ENCODE results near the gene SLC1A1.
A peak's percentile ranks its signal among the peaks of the same experiment; 100 is the strongest.
"Not testable (repeated sequence)": the region's sequence is repeated elsewhere in the genome, so short reads cannot be mapped to it uniquely, and the experiment has no call there.

Gene SLC1A1

DNA sequence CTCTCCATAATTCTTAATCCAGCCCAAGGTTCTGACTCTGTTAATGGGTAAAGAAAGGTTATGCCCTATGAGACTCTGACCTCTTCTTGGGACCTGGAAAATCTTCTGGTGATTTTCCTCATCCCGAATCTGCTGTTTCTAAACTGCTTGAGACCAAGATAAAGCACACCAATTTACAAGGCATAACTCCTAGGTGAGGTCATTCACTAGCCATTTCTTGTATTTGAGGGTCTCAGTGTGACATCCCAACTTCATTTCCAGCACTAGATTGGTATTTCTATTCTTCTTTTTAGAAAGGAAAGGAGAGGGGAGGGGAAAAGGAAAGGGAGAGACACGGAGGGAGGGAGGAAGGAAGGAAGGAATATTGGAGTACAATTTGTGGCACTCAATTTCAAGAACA, 51.6 kb downstream of the SLC1A1 start:
- DNase-seq (ENCODE audit: low spot score), result no peak

DNA sequence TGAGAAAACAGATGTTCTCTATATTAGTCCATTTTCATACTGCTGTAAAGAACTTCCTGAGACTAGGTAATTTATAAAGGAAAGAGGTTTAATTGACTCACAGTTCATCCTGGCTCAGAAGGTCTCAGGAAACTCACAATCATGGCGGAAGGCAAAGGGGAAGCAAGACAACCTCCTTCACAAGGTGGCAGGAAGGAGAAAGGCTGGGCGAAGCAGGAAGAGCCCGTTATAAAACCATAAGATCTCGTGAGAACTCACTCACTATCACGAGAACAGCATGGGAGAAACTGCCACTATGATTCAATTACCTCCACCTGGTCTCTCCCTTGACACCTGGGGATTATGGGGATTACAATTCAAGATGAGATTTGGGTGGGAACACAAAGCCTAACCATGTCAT, 54.4 kb downstream of the SLC1A1 start:
- not testable (repeated sequence) for DNase-seq (ENCODE audit: low spot score)

DNA sequence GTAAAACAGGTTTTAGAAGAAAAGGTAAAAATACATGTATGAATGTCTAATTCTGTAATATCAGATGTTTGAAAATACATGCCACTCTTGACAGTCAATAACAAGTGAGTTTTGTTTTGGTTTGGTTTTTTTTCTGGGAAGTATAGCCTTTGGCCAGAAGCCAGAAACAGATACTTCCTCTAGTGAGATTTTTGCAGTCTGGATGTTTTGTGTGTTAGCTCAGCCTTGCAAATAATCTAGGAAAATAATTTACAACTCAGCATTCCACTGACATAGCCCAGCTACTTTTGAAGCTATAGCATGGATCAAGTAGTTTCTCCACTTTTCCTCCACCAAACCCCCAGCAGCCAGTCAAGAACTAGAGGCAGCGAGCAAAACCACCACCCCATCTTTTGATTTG, 56.7 kb downstream of the SLC1A1 start:
- DNase-seq (ENCODE audit: low spot score), result no peak

DNA sequence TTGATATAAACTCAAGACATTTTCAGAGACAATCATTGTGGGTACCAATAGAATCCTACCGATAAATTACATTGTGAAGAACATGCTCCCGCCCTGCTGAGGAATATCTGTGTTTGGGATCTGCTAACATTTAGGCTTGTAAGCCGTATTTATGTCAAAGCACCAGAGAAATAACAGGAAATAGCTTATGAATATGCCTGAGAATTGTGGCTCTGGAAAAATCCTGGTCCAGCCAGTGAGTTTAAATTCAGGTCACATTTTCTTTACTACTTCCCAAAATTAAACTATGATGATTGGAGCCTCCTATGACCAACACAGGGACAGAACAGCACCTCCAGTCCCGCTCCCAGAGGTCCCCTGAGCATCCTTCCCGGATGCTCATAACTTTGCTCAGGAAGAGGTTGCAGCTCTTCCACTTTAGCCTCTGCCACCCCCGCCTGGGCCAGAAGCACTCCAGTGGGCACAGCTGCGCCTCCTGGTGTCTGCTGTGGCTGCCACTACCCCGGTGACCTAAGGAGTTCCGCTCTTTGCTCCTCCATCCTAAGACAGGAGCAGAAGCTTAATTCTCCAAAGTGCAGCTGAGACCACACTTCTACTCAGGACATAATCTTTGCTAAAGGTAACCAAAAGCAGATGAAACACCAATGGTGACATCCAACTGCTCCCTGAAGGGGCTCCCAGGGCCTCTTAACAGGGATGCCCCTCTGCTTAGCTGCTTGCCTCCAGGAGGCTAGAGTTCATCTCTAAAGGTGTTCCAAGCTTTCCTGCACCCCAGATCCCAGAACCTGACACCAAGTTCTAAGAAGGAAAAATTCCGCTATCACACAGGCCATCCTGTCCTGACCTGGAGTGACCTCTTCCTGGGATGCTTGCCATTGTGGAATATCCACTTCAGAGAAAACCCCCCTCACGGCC, 58.8 kb downstream of the SLC1A1 start:
- DNase-seq (ENCODE audit: low spot score), result no peak

DNA sequence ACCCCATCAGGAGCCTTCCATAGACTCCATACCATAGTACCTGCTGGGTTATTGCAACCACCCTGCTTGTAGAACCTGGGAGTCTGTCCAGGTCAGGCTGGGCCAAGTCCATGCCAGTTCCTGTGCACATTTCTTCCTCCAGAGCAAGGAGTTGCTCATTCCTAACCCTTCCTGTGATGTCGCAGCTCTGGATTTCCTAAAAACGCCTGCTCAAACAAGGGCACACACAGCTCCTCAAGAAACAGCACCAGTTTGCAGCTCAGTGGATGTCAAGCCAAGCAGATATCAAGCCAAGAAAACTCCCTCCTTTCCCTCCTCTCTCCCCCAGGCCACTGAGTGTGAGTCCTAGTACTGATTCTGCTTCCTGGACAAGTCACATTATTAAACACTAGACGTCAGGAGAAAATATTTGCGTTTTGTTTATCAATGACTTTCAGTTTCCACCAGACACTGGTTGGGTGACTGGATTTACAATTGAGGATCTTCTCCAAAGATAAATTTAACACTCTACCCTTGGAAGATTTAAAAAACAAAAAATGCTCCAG, 59.6 kb downstream of the SLC1A1 start:
- no peak for DNase-seq (ENCODE audit: low spot score)

DNA sequence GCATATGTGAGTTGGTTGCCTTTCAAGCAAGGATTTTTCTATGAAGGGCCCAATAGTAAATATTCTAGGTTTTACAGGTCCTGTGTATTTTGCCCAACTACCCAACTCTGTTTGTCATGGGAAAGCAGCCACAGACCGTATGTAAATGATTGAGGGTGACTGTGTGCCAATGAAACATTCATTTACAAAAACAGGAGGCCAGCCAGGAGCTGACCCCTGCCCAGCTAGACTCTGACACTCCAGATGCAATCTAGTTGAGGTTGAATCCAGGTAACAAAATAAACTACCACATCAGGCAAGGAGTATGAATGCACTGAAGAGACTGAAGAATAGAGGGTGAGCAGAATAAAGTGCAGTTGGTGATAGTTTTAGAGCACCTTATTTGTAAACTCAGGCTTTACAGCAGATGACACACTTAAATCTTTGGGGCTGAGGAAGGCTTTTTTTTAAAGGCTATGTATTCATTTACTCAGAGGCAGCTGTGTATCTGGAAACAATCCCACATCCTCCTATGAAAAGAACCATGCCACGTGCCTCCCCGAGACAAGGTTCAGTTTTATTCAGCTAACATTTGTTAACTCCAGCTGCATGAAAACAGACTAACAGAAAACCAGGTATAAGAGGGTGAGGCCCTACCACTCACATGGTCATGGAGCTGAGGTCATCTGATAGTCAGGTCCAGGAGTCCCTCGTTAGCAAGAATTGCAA, 60.7 kb downstream of the SLC1A1 start:
- no peak for DNase-seq (ENCODE audit: low spot score)

DNA sequence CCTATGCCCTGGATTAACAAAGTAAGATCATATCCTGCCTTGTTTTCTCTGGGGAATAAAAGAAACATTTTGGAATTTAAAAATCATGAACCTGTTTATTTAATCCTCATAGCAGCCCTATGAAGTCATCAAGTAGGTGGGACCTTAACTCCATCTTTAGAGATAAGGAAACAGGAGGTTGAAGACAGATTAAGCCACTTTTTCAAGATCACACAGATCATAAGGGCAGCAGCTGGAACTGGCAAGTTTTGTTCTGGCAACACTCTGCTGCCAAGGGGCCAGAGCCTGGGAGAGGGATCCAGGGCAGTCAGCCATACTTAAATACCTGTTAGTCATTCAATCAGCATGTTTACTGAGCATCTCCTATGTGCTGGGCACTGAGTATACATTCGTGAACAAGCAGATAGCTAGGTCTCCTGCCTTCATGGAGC, 63.7 kb downstream of the SLC1A1 start:
- no peak for DNase-seq (ENCODE audit: low spot score)

DNA sequence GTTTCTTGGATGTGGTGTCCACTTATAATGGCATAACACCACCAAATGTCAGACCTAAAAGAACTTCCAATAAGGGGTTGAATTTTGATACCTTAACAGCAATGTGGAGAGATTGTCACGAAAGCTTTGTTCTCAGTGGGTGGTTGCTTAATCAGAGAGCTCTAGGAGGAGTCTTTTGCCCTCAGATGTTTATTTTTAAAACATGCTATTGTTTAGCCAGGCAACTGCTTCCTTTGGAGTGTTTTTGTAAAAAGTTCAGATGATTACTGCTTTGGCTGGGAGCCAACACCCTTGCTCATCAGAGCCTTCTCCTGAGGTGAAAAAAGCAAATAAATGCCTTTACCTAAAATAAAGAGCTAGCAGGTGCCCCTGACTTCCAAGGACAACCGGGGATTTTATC, 65.0 kb downstream of the SLC1A1 start:
- DNase-seq (ENCODE audit: low spot score), result peak; percentile 20

DNA sequence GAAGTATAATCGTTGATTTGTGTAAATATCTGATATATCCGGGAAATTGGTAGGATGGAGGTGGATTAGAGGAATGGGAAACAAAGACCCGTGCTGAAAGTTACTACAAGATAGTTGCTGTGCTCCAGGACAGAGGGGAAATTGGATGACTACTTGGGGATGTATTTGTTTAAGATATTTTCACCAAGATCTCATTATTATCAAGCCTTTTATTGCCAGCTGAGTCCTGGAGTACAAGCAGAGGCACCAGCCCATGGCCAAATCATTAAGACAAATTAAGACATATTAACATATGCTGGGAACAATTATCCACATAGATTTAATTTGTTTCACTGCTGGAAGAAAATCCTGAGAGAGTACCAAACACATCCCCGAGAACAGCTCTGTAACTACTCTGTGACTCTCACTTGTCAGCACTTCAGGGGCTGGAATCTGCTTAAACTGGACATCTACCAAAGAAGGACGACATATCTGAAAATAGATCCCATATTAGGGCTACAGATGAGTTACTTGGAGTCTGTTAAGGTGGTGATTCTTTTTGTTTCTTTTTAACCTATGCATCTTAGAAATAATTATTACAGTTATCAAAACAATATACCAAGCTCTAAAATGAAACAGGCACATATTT, 68.2 kb downstream of the SLC1A1 start:
- no peak for DNase-seq (ENCODE audit: low spot score)

DNA sequence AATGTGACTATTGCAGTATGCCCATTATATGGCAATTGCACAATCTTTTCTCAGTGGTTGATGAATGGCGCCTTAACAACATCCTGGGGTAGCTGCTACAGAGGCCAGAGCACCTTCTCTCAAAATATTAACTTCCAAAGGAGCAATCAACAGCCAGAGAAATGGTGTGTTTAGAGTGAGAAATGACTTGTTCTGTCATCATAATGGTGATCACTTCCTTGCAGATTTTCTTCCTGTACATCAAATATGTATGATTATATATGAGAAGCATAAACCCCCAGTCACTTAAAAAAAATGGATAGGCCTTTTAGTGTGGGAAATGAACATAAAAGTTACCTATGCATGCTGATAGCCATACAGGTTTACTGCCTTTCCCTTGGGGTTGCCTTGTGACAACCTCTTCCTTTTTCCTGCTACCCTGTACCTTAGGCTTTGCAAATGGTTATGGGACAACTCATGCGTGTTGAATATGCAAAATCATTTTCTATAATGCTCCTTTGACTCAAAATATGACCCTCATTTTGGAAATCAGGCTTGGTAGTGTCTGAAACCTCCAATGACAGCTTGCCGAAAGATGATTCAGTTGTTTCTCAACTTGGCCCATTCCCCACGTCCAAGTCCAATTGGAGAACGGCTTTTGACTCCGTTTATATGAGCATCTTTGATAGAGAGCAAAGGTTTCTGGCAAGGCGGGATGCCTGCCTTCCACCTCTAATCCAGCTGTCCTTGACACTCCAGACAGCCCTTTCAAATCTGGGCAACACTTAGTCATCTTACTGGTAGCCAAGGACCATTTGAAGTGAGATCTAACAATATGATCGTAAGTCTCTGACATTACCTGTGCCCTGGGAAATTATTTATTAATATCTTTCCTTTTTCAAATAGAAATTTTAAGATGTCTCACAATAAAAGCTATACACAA, 69.3 kb downstream of the SLC1A1 start:
- no peak for DNase-seq (ENCODE audit: low spot score)

DNA sequence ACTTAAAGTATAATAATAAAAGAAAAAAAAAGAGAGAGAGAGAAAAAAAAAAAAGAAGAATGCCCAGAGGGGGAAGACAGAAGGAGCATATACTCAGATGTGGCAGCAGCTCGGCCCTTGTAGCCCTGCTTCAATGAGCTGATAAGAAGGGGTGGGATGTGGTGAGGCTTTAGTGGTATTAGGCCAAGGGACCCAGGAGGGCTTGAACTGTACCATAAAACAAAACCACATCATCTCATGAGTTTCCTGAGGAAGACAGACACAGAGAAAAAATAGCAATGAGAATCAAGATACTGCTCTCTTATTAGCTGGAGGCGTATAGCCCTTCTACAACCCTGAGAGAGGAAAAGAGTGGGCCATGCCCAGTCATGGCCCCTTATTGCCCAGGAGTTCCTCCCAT, 72.8 kb downstream of the SLC1A1 start:
- DNase-seq (ENCODE audit: low spot score), result no peak

DNA sequence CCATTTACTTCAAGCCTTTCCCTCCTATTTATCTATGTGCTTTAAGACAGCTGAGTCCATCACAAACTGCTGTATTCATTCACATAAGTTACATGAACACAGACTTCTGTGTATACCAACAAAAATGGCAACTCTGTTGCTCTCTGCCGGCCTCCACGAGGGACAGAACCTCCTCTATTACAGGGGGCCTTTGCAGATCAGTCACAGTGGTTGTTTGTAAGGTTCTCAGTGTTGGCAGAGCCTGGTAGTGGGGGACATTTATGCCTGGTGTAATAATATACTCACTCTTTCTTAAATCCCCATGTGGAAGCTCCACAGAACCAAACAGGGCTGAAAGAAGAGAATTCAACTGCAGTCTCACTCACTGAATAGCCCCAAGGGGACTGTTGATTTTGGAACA, 76.5 kb downstream of the SLC1A1 start:
- no peak for DNase-seq (ENCODE audit: low spot score)

DNA sequence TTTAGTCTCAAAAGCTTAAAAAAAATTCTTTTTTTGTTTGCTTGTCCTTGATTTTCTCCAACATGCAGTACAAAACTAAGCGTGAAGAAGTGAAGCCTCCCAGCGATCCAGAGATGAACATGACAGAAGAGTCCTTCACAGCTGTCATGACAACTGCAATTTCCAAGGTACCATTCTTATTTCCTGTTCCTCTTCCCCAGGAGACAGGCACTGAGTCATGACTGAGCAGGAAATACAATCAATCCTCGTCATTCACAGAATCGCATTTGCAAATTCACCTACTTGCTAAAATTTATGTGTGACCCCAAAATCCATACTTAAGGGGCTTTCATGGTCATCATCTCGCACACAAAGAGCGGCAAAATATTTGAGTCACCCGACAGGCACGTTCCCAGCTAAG, 77.3 kb downstream of the SLC1A1 start:
- no peak for DNase-seq (ENCODE audit: low spot score)

DNA sequence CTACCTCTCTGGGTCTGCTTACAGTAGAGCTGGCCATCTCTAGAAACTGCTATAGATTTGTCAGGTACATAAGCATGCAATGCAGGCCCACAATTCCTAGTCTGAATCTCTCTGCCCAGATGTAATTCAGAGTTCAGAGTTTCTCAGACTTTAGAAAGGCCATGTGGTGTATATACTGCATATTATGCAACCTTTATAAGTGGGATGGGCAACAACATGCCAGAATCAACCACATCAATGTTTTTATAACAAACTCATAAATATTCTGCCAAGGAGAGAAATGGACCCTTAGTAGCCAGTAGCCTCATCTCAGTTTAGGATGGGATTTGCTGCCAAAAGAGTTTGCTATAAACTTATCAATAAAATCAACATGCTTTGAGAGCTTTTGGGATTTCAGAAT, 78.8 kb downstream of the SLC1A1 start:
- no peak for DNase-seq (ENCODE audit: low spot score)

DNA sequence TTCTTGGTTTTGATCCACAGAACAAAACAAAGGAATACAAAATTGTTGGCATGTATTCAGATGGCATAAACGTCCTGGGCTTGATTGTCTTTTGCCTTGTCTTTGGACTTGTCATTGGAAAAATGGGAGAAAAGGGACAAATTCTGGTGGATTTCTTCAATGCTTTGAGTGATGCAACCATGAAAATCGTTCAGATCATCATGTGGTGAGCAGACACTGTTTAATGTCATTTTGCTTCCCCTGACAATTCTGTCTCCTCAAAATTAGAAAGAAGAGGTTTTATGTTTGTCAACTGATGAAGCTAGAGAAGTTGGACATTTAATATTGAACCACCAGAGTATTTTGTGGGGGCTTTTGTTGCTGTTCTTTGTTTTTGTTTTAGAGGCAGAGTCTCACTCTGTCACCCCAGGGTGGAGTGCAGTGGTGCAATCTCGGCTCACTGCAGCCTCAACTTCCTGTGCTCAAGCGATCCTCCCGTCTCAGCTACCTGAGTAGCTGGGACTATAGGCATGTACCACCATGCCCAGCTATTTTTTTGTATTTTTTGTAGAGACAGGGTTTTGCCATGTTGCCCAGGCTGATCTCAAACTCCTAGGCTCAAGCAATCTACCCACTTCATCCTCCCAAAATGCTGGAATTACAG, 82.0 kb downstream of the SLC1A1 start:
- no peak for DNase-seq (ENCODE audit: low spot score)

DNA sequence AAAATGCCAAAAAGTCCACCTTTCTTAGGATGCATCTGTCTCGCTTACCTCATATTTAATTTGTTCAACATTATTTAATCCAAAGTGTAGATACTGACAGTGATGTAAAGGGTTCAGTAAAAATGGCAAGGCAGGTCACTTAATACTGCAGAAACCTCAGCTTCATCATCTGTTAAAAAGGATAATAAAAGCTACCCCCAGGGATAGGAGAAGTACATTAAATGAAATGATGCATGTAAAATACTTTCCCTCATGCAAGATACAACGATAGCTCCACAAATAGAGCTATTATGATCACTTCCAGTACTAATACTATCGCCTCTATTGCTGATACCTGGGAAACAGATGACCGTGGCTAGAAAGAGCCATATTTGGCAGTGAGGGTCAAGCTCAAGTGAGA, 82.9 kb downstream of the SLC1A1 start:
- no peak for DNase-seq (ENCODE audit: low spot score)

DNA sequence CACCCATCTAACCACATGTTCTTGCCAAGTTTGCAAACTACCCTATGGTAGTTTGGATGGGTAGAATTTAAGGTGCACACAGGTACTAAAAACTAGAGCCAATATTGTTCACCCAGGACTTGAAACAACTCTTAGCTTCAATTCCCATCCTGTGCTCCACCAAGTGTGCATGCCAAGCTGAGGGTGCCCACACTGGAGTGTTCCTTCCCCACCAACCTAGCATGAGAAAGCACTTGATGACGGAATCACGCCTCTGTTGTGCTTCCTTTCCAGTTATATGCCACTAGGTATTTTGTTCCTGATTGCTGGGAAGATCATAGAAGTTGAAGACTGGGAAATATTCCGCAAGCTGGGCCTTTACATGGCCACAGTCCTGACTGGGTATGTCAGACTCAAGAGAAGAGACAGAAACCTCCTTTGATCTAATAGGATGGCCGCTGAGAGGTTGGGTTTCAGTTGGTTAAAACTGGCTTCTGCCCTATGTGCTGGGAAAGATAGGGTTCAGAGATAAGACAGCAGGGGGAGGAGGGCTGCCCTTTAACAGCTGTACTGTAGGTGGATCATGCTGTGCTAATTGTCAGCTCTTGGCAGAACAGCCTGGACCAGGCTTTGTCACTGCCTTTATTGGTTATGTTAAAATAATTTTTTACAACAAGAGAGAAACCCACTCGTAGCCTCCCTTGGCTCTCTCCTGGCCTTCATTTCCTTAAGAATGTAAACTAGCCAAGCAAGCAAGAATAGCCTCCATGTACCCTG, 83.5 kb downstream of the SLC1A1 start:
- no peak for DNase-seq (ENCODE audit: low spot score)

DNA sequence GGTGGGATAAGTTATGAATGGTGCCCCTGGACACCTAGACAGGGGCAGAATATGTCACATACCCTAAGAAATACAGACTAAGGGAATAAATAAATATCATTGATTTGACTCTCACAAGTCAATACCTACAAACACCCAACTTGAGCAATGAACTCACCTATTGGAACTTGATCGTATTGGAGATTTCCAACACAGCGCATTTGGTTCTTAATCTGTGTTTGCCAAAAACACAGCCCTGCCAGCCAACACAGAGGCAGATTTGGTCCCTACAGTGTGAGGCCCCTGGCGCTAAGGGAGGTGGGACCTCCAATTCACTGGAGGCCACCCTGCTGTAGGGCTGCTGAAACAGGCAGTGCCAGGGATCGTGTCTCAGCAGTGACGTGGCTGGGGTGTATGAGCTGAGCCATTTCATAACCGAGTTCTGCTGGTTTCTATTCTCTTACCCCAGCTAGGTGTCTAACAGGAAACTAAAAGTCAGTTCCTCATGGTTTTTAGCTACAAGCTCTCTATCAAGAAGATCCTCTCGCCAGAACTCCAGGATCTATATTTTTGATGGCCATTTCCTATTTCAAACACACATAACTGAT, 84.5 kb downstream of the SLC1A1 start:
- no peak for DNase-seq (ENCODE audit: low spot score)

DNA sequence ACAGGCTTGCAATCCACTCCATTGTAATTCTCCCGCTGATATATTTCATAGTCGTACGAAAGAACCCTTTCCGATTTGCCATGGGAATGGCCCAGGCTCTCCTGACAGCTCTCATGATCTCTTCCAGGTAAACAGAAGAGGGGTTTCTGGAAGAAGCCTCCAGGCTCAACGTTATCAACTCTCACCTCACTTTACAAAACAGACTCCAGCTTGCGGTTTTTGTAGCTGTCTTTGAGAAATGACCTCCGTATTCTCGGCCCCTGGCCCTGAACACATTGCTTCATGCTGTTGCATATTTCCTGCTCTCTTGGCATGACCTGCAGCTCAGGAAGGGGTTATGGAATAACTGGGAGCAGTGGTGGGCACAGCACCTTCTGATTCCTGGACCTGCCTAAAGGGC, 85.7 kb downstream of the SLC1A1 start:
- DNase-seq (ENCODE audit: low spot score), result no peak

DNA sequence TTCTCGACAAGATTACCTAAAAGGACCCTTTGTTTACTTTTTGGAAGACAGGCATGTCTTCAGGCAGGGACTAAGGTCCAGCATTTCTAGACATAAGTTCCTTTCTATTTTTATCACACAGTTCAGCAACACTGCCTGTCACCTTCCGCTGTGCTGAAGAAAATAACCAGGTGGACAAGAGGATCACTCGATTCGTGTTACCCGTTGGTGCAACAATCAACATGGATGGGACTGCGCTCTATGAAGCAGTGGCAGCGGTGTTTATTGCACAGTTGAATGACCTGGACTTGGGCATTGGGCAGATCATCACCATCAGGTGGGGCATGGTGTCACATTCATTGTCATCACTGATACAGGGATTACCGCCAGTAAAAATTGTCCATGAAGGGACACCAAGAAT, 86.2 kb downstream of the SLC1A1 start:
- DNase-seq (ENCODE audit: low spot score), result no peak
